CD4-positive, alpha-beta T cell treated with Interleukin-12 subunit alpha and Interleukin-12 subunit beta, for 1 hour (primary cell): ENCODE measurements around the gene ZXDB.
A peak's percentile ranks its signal among the peaks of the same experiment; 100 is the strongest.
"Not testable (repeated sequence)": the region's sequence is repeated elsewhere in the genome, so short reads cannot be mapped to it uniquely, and the experiment has no call there.

ENCODE experiments used
- DNase-seq: peaks from one replicate; pipeline ENCODE4 v3.0.0-alpha.2; 2020

Gene ZXDB

DNA sequence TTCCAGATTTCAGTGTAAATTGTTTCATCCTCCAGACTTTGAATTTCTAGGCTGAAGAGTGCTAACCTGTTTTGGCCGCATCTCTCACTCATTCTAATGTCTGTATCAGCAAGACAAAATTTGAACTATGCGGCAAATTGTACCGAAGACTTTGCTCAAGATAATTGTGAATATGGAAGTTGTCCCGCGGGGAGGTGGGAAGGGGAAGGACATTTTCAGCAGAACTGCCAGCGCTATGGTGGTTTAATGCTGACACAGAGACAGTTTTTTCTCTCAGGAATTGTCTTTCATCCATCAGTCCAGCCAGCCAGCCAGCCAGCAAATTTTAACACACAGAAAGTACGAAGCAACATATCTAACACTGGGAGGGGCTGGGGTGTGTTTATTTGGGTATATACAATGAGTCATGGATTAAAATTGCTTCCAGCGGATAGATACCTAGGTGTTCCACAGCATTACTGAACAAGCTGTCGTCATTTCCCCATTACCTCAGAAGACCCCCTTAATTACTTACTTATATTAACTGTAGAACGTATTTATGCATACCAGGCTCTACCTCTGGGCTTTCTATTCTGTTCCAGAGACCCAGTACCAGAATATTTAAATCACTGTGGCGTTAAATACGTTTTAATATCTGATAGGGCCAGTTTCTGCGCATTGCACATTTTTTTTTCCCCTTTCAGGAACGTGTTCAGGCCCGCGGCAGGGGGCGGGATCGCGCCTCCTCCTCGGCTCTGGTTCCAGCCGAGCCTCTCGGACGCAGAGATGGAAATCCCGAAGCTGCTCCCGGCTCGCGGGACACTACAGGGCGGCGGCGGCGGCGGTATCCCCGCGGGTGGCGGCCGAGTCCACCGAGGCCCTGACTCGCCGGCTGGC is at the start of gene ZXDB:
TSS of gene ZXDB (plus strand) at position 728 of the 876 bp plus-strand sequence. CDS start at position 766, 38 bp downstream.
- peak; percentile 45 for DNase-seq

DNA sequence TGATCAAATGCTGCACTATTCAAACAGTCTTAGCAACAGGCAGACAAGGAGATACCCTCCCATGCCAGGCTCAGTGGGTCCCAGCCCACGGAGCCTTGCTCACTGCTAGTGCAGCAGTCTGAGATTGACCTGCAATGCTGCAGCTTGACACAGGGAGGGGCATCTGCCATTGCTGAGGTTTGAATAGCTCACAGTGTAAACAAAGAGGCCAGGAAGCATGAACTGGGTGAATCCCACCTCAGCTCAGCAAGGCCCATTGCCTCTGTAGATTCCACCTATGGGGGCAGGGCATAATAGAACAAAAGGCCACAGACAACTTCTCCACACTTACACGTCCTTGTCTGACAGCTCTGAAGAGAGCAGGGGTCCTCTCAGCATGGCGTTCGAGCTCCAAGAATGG is 26.6 kb upstream of the ZXDB start:
- DNase-seq, result no peak

GRCh38 chrX:57573754-57574153 is 18.1 kb upstream of the ZXDB start:
- DNase-seq, result peak; percentile 37

- DNase-seq, result not testable (repeated sequence)
Measured at GRCh38 chrX:57582948-57583347, 8.9 kb upstream of the ZXDB start.

DNA sequence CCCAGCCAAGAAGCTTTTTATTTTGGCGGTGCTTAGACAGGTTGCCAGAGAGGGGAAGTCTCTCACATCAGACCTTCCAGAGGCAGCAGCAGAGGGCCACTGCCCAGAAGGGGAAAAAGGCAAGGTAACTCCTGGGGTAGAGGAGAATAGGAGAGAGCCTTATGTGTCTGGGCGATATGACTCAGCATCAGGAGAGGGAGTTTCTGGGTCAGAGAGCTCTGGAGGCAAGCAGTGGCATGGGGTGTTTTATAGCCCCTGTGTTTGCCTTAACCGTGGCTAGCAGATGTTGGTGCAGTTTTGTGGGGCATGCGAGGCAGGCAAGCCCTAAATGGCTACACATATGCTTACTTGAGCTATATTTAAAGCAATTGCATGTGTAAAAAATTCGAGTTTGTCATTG is 8.3 kb upstream of the ZXDB start:
- no peak for DNase-seq

- DNase-seq, result no peak
Measured at GRCh38 chrX:57586360-57586759, 5.5 kb upstream of the ZXDB start.

GRCh38 chrX:57587062-57587461 is 4.7 kb upstream of the ZXDB start:
- no peak for DNase-seq

- DNase-seq, result no peak
Measured at GRCh38 chrX:57587607-57588006, 4.2 kb upstream of the ZXDB start.

- peak; percentile 40 for DNase-seq
Measured at GRCh38 chrX:57592160-57592893, 516 bp downstream of the ZXDB start.

GRCh38 chrX:57592894-57593215 is 1.0 kb downstream of the ZXDB start:
- DNase-seq, result peak; percentile 17

GRCh38 chrX:57595381-57595811 is 3.6 kb downstream of the ZXDB start:
- DNase-seq, result peak; percentile 33

GRCh38 chrX:57596109-57596508 is 4.3 kb downstream of the ZXDB start:
- no peak for DNase-seq

DNA sequence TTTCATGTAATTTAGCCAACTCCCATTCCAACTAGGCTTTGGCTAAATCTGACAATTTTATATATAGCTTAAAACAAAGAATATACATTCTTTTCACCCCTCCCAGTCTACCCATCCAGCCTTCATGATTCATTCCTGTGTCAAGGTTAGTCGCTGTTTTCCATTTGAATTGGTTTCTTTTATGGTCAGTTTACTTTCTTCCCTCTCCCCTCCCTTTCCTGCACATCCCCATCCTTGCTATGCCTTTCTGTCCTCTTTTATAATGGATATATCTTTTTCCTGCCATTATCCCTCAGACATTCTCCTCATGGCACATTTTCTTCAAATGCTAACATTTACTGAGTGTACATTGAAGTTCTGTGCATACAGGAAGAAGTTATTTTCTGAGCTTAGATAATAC is 4.7 kb downstream of the ZXDB start:
- no peak for DNase-seq

DNA sequence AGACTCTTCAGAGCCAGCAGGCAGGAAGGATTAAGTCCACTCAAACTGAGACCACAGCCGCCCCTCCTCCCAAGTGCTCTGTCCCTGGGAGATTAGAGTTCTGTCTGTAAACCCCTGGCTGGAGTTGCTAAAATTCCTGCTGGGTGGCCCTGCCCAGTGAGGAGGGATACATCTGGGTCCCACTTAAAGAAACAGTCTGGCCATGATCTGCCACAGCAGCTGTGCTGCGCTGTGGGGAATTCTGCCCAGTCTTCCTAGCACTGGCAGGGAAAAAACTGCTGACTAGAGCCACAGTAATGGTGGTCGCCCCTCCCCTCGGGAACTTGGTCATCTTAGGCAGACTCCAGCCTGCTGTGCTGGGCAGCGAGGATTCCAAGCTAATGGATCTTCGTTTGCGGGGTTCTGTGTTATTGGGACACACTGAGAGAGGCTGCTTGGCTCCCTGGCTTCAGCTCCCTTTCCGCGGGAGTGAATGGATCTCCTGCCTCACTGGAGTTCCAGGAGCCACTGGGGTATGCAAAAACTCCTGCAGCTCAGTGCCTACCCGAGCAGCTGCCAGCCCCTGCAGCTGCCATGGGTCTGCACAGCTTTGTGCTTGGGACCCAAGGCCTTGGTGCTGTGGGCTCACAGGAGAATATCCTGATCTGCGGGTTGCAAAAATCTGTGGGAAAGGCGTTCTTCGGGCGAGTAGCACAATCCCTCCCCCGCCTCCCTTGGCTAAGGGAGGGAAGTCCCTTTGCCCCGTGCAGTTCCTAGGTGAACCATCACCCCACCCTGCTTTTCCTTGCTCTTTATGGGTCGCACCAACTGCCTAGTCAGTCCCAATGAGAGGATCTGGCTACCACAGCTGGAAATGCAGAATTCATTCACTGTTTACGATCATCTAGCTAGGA is 15.7 kb downstream of the ZXDB start:
- no peak for DNase-seq

DNA sequence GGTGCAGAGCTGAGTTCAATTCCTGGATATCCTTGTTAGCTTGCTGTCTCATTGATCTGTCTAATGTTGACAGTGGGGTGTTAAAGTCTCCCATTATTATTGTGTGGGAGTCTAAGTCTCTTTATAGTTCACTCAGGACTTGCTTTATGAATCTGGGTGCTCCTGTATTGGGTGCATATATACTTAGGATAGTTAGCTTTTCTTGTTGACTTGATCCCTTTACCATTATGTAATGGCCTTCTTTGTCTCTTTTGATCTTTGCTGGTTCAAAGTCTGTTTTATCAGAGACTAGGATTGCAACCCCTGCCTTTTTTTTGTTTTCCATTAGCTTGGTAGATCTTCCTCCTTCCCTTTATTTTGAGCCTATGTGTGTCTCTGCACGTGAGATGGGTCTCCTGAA is 21.5 kb downstream of the ZXDB start:
- DNase-seq, result not testable (repeated sequence)

- DNase-seq, result not testable (repeated sequence)
Measured at GRCh38 chrX:57629438-57629837, 37.6 kb downstream of the ZXDB start.

- no peak for DNase-seq
Measured at GRCh38 chrX:57640674-57641016, 48.8 kb downstream of the ZXDB start.

- DNase-seq, result no peak
Measured at GRCh38 chrX:57641338-57641737, 49.5 kb downstream of the ZXDB start.

- DNase-seq, result no peak
Measured at GRCh38 chrX:57643698-57644097, 51.9 kb downstream of the ZXDB start.

DNA sequence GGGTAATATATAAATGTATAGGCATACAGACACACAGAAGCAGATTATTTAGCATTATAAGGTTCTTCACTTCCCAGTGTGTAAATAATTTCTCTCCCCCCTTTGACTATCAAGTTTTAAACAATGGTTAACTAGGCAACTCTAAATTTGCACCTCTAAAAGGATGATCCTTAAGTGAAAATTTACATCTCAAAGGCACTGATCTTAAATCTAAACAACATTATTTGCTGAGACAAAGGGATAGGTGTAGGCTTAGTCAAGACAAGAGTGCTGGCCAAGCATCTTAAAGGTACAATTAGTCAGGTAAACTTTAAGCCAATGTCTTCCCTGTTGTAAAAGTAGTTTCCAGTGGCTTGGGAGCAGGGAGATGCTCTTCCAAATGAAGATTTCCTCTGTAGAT is 55.2 kb downstream of the ZXDB start:
- no peak for DNase-seq
